GM12864 (cell line): ENCODE results near the gene PPM1H.

Experiments
- DNase-seq: peaks from one replicate; pipeline ENCODE4 v3.0.0-alpha.2; 2011; ENCODE audit warnings: low read depth
- H3K4me3 ChIP-seq: 2 replicates; pipeline ENCODE4 v1.5.1; 2011; ENCODE audit warnings: mild to moderate bottlenecking, low read depth, low read length, control low read depth
- TF ChIP-seq, protein P1 (sequence below): IDR thresholded peaks from 2 replicates; pipeline ENCODE4 v1.5.1; 2011; ENCODE audit warnings: low read depth, mild to moderate bottlenecking, moderate library complexity, low read length, control low read depth, inconsistent platforms; ENCODE audit errors: missing control alignments

PPM1H gene

GRCh38 chr12:62653740-62654139 lies 281.2 kb downstream of the PPM1H start:
- TF ChIP-seq, protein P1, sequence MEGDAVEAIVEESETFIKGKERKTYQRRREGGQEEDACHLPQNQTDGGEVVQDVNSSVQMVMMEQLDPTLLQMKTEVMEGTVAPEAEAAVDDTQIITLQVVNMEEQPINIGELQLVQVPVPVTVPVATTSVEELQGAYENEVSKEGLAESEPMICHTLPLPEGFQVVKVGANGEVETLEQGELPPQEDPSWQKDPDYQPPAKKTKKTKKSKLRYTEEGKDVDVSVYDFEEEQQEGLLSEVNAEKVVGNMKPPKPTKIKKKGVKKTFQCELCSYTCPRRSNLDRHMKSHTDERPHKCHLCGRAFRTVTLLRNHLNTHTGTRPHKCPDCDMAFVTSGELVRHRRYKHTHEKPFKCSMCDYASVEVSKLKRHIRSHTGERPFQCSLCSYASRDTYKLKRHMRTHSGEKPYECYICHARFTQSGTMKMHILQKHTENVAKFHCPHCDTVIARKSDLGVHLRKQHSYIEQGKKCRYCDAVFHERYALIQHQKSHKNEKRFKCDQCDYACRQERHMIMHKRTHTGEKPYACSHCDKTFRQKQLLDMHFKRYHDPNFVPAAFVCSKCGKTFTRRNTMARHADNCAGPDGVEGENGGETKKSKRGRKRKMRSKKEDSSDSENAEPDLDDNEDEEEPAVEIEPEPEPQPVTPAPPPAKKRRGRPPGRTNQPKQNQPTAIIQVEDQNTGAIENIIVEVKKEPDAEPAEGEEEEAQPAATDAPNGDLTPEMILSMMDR: no peak
- no peak for DNase-seq
- no peak overlapping the region for H3K4me3 ChIP-seq

GRCh38 chr12:62653304-62653703 lies 281.6 kb downstream of the PPM1H start:
- H3K4me3 ChIP-seq: no peak overlapping the region
- DNase-seq: no peak
- TF ChIP-seq, protein P1: no peak

GRCh38 chr12:62651138-62651537 lies 283.8 kb downstream of the PPM1H start:
- no peak overlapping the region for H3K4me3 ChIP-seq
- TF ChIP-seq, protein P1: no peak
- no peak for DNase-seq

GRCh38 chr12:62649412-62650138 lies 285.4 kb downstream of the PPM1H start:
- TF ChIP-seq, protein P1: no peak
- DNase-seq: no peak
- no peak overlapping the region for H3K4me3 ChIP-seq

GRCh38 chr12:62647586-62647985 lies 287.4 kb downstream of the PPM1H start:
- TF ChIP-seq, protein P1: no peak
- DNase-seq: no peak

GRCh38 chr12:62646566-62646965 lies 288.4 kb downstream of the PPM1H start:
- H3K4me3 ChIP-seq: no peak overlapping the region
- DNase-seq: no peak
- TF ChIP-seq, protein P1: no peak

More at GRCh38 chr12:62647586-62647985, 287.4 kb downstream of the PPM1H start:
- H3K4me3 ChIP-seq: no peak overlapping the region

DNA sequence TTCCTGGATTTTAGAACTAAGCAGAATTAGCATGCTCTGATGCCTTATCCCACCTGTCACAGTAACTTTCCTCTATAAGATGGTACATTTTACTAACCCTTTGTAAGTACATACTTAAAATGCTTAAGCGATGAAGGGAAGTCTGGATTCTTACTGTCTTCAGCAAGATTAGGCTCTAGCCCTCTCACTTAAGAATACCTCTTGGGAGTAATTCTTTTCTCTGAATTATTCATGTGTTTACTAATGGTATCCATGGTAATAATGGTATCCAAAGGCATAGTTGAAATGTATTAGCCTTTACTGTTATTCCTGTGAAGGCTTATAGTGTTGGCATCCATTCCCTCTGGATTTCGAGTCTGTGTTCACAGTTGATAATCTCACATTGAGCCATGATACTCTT lies 291.5 kb downstream of the PPM1H start:
- no peak overlapping the region for H3K4me3 ChIP-seq
- DNase-seq: no peak
- TF ChIP-seq, protein P1: no peak
